Measurements from ENCODE around the gene PHLDB2.
A peak's percentile ranks its signal among the peaks of the same experiment; 100 is the strongest.

The PHLDB2 gene

GRCh38 chr3:111998636-111999483, 139.8 kb downstream of the PHLDB2 start, which contains the start of gene TAGLN3:
TAGLN3 (plus strand) TSS chr3:111998922; CDS start chr3:111999423, 501 bp downstream.
- H3K27me3 ChIP-seq (ENCODE audit: control insufficient read depth, insufficient read depth, low read length): peaks cover 17% of the 10 kb centered on the region
- no peak within 1 kb of the TSS for H3K27ac ChIP-seq (ENCODE audit: low read depth, low read length)
- H3K9me3 ChIP-seq (ENCODE audit: control insufficient read depth, insufficient read depth, low read depth, low read length): no peaks in the 10 kb centered on the region
- peaks cover 30% of the 10 kb centered on the region for H3K4me1 ChIP-seq (ENCODE audit: control insufficient read depth, insufficient read depth, low read length)
- H3K9ac ChIP-seq (ENCODE audit: low read length): peak within 1 kb of the TSS; percentile 29
- H3K4me3 ChIP-seq (ENCODE audit: low read depth, low read length): peak within 1 kb of the TSS; percentile 80
- H3K36me3 ChIP-seq (ENCODE audit: control insufficient read depth, insufficient read depth, low read length): no peaks in the 10 kb centered on the region

- H3K27ac ChIP-seq (ENCODE audit: low read depth, low read length): no peak overlapping the region
- 0 out of 2 replicates have a peak, but pooled peaks cover under 1% of the 10 kb centered on the region for H3K36me3 ChIP-seq (ENCODE audit: control insufficient read depth, insufficient read depth, low read length)
- no peaks in the 10 kb centered on the region for H3K9me3 ChIP-seq (ENCODE audit: control insufficient read depth, insufficient read depth, low read depth, low read length)
- H3K4me1 ChIP-seq (ENCODE audit: control insufficient read depth, insufficient read depth, low read length): peaks cover 30% of the 10 kb centered on the region
- H3K9ac ChIP-seq (ENCODE audit: low read length): peak overlapping the region; percentile 29
- peak overlapping the region; percentile 80 for H3K4me3 ChIP-seq (ENCODE audit: low read depth, low read length)
- peaks cover 17% of the 10 kb centered on the region for H3K27me3 ChIP-seq (ENCODE audit: control insufficient read depth, insufficient read depth, low read length)
Observed at GRCh38 chr3:111999484-112000324, 140.6 kb downstream of the PHLDB2 start.

GRCh38 chr3:112000367-112000771, 141.3 kb downstream of the PHLDB2 start:
- Histone ChIP-seq H3K4me3 (ENCODE audit: low read depth, low read length) (peak overlapping the region; percentile 80; the same call in 1 of the 2 replicates), H3K4me1 (ENCODE audit: control insufficient read depth, insufficient read depth, low read length) (peaks cover 30% of the 10 kb centered on the region), H3K27ac (ENCODE audit: low read depth, low read length) (no peak overlapping the region), H3K9ac (ENCODE audit: low read length) (no peak overlapping the region), H3K36me3 (ENCODE audit: control insufficient read depth, insufficient read depth, low read length) (0 out of 2 replicates have a peak, but pooled peaks cover 2% of the 10 kb centered on the region), H3K9me3 (ENCODE audit: control insufficient read depth, insufficient read depth, low read depth, low read length) (no peaks in the 10 kb centered on the region), H3K27me3 (ENCODE audit: control insufficient read depth, insufficient read depth, low read length) (peaks cover 17% of the 10 kb centered on the region)

GRCh38 chr3:112000966-112001365, 141.9 kb downstream of the PHLDB2 start:
- Histone ChIP-seq H3K4me3 (ENCODE audit: low read depth, low read length) (peak overlapping the region; percentile 80; the same call in 1 of the 2 replicates), H3K27ac (ENCODE audit: low read depth, low read length) (no peak overlapping the region), H3K9ac (ENCODE audit: low read length) (no peak overlapping the region), H3K27me3 (ENCODE audit: control insufficient read depth, insufficient read depth, low read length) (peaks cover 17% of the 10 kb centered on the region), H3K36me3 (ENCODE audit: control insufficient read depth, insufficient read depth, low read length) (0 out of 2 replicates have a peak, but pooled peaks cover 2% of the 10 kb centered on the region), H3K4me1 (ENCODE audit: control insufficient read depth, insufficient read depth, low read length) (peaks cover 30% of the 10 kb centered on the region), H3K9me3 (ENCODE audit: control insufficient read depth, insufficient read depth, low read depth, low read length) (no peaks in the 10 kb centered on the region)

GRCh38 chr3:112001526-112001925, 142.5 kb downstream of the PHLDB2 start:
- H3K27ac ChIP-seq (ENCODE audit: low read depth, low read length): no peak overlapping the region
- H3K4me1 ChIP-seq (ENCODE audit: control insufficient read depth, insufficient read depth, low read length): peaks cover 30% of the 10 kb centered on the region
- 0 out of 2 replicates have a peak, but pooled peaks cover 2% of the 10 kb centered on the region for H3K36me3 ChIP-seq (ENCODE audit: control insufficient read depth, insufficient read depth, low read length)
- H3K9ac ChIP-seq (ENCODE audit: low read length): no peak overlapping the region
- no peak overlapping the region for H3K4me3 ChIP-seq (ENCODE audit: low read depth, low read length)
- no peaks in the 10 kb centered on the region for H3K9me3 ChIP-seq (ENCODE audit: control insufficient read depth, insufficient read depth, low read depth, low read length)
- H3K27me3 ChIP-seq (ENCODE audit: control insufficient read depth, insufficient read depth, low read length): peaks cover 17% of the 10 kb centered on the region

GRCh38 chr3:112002096-112002971, 143.3 kb downstream of the PHLDB2 start:
- H3K9me3 ChIP-seq (ENCODE audit: control insufficient read depth, insufficient read depth, low read depth, low read length): no peaks in the 10 kb centered on the region
- peaks cover 30% of the 10 kb centered on the region for H3K4me1 ChIP-seq (ENCODE audit: control insufficient read depth, insufficient read depth, low read length)
- peaks cover 17% of the 10 kb centered on the region for H3K27me3 ChIP-seq (ENCODE audit: control insufficient read depth, insufficient read depth, low read length)

GRCh38 chr3:112003321-112004080, 144.4 kb downstream of the PHLDB2 start:
- Histone ChIP-seq H3K4me1 (ENCODE audit: control insufficient read depth, insufficient read depth, low read length) (peaks cover 28% of the 10 kb centered on the region), H3K36me3 (ENCODE audit: control insufficient read depth, insufficient read depth, low read length) (0 out of 2 replicates have a peak, but pooled peaks cover 2% of the 10 kb centered on the region), H3K9me3 (ENCODE audit: control insufficient read depth, insufficient read depth, low read depth, low read length) (no peaks in the 10 kb centered on the region), H3K27me3 (ENCODE audit: control insufficient read depth, insufficient read depth, low read length) (peaks cover 17% of the 10 kb centered on the region), H3K9ac (ENCODE audit: low read length) (no peak overlapping the region), H3K27ac (ENCODE audit: low read depth, low read length) (no peak overlapping the region), H3K4me3 (ENCODE audit: low read depth, low read length) (no peak overlapping the region)

More at GRCh38 chr3:112002096-112002971, 143.3 kb downstream of the PHLDB2 start:
- Histone ChIP-seq H3K9ac (ENCODE audit: low read length) (no peak overlapping the region), H3K36me3 (ENCODE audit: control insufficient read depth, insufficient read depth, low read length) (0 out of 2 replicates have a peak, but pooled peaks cover 2% of the 10 kb centered on the region), H3K27ac (ENCODE audit: low read depth, low read length) (no peak overlapping the region), H3K4me3 (ENCODE audit: low read depth, low read length) (no peak overlapping the region)

GRCh38 chr3:112004187-112004586, 145.1 kb downstream of the PHLDB2 start:
- Histone ChIP-seq H3K4me1 (ENCODE audit: control insufficient read depth, insufficient read depth, low read length) (peaks cover 24% of the 10 kb centered on the region), H3K9ac (ENCODE audit: low read length) (no peak overlapping the region), H3K27me3 (ENCODE audit: control insufficient read depth, insufficient read depth, low read length) (peaks cover 13% of the 10 kb centered on the region), H3K9me3 (ENCODE audit: control insufficient read depth, insufficient read depth, low read depth, low read length) (no peaks in the 10 kb centered on the region), H3K4me3 (ENCODE audit: low read depth, low read length) (no peak overlapping the region), H3K27ac (ENCODE audit: low read depth, low read length) (no peak overlapping the region), H3K36me3 (ENCODE audit: control insufficient read depth, insufficient read depth, low read length) (0 out of 2 replicates have a peak, but pooled peaks cover 2% of the 10 kb centered on the region)

GRCh38 chr3:112004669-112005068, 145.6 kb downstream of the PHLDB2 start:
- Histone ChIP-seq H3K4me1 (ENCODE audit: control insufficient read depth, insufficient read depth, low read length) (peaks cover 23% of the 10 kb centered on the region), H3K27me3 (ENCODE audit: control insufficient read depth, insufficient read depth, low read length) (peaks cover 9% of the 10 kb centered on the region), H3K9me3 (ENCODE audit: control insufficient read depth, insufficient read depth, low read depth, low read length) (no peaks in the 10 kb centered on the region), H3K27ac (ENCODE audit: low read depth, low read length) (no peak overlapping the region), H3K36me3 (ENCODE audit: control insufficient read depth, insufficient read depth, low read length) (0 out of 2 replicates have a peak, but pooled peaks cover 2% of the 10 kb centered on the region), H3K9ac (ENCODE audit: low read length) (no peak overlapping the region), H3K4me3 (ENCODE audit: low read depth, low read length) (no peak overlapping the region)

All from HUES6 (cell line).